Mesendoderm (in vitro differentiated cells): ENCODE results near the gene XKR7.
"Not testable (repeated sequence)": the region's sequence is repeated elsewhere in the genome, so short reads cannot be mapped to it uniquely, and the experiment has no call there.

Experiments used
- DNase-seq: peaks from one replicate; pipeline ENCODE4 v3.0.0; 2013
- H2AK5ac ChIP-seq: 2 replicates; pipeline ENCODE4 v1.6.1; 2013; ENCODE audit warnings: low read length, inconsistent platforms
- H2BK120ac ChIP-seq: 2 replicates; pipeline ENCODE4 v1.6.1; 2013; ENCODE audit warnings: low read depth, mild to moderate bottlenecking, low read length, moderate library complexity, mixed read lengths
- H2BK15ac ChIP-seq: replicated peaks from 2 replicates; pipeline ENCODE4 v1.6.1; 2013; ENCODE audit warnings: low read depth, mild to moderate bottlenecking, moderate library complexity
- H2BK5ac ChIP-seq: 2 replicates; pipeline ENCODE4 v1.6.1; 2013; ENCODE audit warnings: low read length, inconsistent platforms
- H3K18ac ChIP-seq: 2 replicates; pipeline ENCODE4 v1.6.1; 2013; ENCODE audit warnings: mild to moderate bottlenecking, low read length, mixed read lengths
- H3K23ac ChIP-seq: one replicate; pipeline ENCODE4 v1.6.1; 2013; ENCODE audit warnings: low read length
- H3K27ac ChIP-seq: 2 replicates; pipeline ENCODE4 v1.5.1; 2013; ENCODE audit warnings: low read depth, mild to moderate bottlenecking, inconsistent platforms, low read length, moderate library complexity
- H3K27me3 ChIP-seq: 2 replicates; pipeline ENCODE4 v1.6.1; 2013; ENCODE audit warnings: low read length, control low read depth, mild to moderate bottlenecking, inconsistent platforms; ENCODE audit not compliant: insufficient read depth, poor library complexity
- H3K36me3 ChIP-seq: 2 replicates; pipeline ENCODE4 v1.6.1; 2013; ENCODE audit warnings: low read length, inconsistent platforms; ENCODE audit not compliant: control insufficient read depth, insufficient read depth
- H3K4ac ChIP-seq: one replicate; pipeline ENCODE4 v1.6.1; 2013; ENCODE audit warnings: low read depth, mild to moderate bottlenecking, low read length, moderate library complexity
- H3K4me1 ChIP-seq: 2 replicates; pipeline ENCODE4 v1.6.1; 2013; ENCODE audit warnings: low read depth, low read length, inconsistent platforms; ENCODE audit not compliant: control insufficient read depth
- H3K4me2 ChIP-seq: 2 replicates; pipeline ENCODE4 v1.6.1; 2013; ENCODE audit warnings: low read length
- H3K4me3 ChIP-seq: 2 replicates; pipeline ENCODE4 v1.5.1; 2013; ENCODE audit warnings: mild to moderate bottlenecking, low read length
- H3K56ac ChIP-seq: one replicate; pipeline ENCODE4 v1.6.1; 2013; ENCODE audit warnings: low read length
- H3K79me1 ChIP-seq: 2 replicates; pipeline ENCODE4 v1.6.1; 2013; ENCODE audit warnings: low read length, inconsistent platforms
- H3K79me2 ChIP-seq: 2 replicates; pipeline ENCODE4 v1.6.1; 2013; ENCODE audit warnings: mild to moderate bottlenecking, low read length; ENCODE audit not compliant: control insufficient read depth, insufficient read depth
- H3K9ac ChIP-seq: 2 replicates; pipeline ENCODE4 v1.6.1; 2013; ENCODE audit warnings: low read length, inconsistent platforms
- H4K5ac ChIP-seq: one replicate; pipeline ENCODE4 v1.6.1; 2013; ENCODE audit warnings: low read length
- H4K8ac ChIP-seq: one replicate; pipeline ENCODE4 v1.6.1; 2013; ENCODE audit warnings: low read depth, mild to moderate bottlenecking, control low read depth, low read length, moderate library complexity
- WGBS: extraction: QIAGEN DNeasy Blood & Tissue Kit; methylation state at CpG from one replicate; pipeline ENCODE4 v1.1.7; 2013; ENCODE audit warnings: low lambda C conversion rate, missing lambda C conversion rate; ENCODE audit not compliant: insufficient coverage; ENCODE audit errors: extremely low coverage; 5-methylcytosine and 5-hydroxymethylcytosine counted together

The XKR7 gene

DNA sequence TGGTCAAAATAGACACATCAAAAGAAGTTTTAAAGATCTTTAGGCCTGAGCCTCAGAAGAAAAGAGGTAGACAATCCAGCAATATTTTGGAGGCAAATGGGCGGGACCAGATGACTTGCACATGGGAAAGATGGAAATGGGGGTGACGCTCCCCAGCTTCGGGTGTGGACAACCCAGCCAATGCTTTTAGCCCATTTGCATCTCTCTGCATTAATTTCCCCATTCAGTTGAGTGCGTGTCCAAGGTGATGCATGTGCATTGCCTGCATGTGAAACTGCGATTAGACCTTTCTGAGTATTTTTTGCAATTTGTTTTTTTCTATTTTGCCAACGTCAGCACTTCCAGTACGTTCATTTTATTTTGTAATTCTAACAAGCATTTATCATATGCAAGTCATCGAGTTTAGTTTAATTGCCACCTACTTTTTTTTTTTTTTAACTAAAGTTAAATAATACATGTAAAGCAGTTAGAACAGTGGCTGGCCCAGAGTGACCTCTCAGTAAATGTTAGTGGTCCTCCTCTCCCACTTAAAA is 40.3 kb upstream of the XKR7 start:
- no peak overlapping the region for H2BK15ac ChIP-seq
- no peaks in the 10 kb centered on the region for H3K79me2 ChIP-seq
- no peaks in the 10 kb centered on the region for H3K36me3 ChIP-seq
- no peak overlapping the region for H3K4me2 ChIP-seq
- no peak overlapping the region for H3K56ac ChIP-seq
- H2AK5ac ChIP-seq = no peak overlapping the region
- no peak overlapping the region for H2BK120ac ChIP-seq
- H4K5ac ChIP-seq = no peak overlapping the region
- H3K27me3 ChIP-seq = no peaks in the 10 kb centered on the region
- no peak overlapping the region for H3K27ac ChIP-seq
- no peak overlapping the region for H2BK5ac ChIP-seq
- no peak for DNase-seq
- WGBS = no CpG with 5 or more reads among the region's 8 CpGs
- no peak overlapping the region for H3K18ac ChIP-seq
- H4K8ac ChIP-seq = no peak overlapping the region
- no peak overlapping the region for H3K9ac ChIP-seq
- no peaks in the 10 kb centered on the region for H3K4me1 ChIP-seq
- no peak overlapping the region for H3K23ac ChIP-seq
- H3K4me3 ChIP-seq = no peak overlapping the region
- no peak overlapping the region for H3K4ac ChIP-seq
- no peaks in the 10 kb centered on the region for H3K79me1 ChIP-seq

DNA sequence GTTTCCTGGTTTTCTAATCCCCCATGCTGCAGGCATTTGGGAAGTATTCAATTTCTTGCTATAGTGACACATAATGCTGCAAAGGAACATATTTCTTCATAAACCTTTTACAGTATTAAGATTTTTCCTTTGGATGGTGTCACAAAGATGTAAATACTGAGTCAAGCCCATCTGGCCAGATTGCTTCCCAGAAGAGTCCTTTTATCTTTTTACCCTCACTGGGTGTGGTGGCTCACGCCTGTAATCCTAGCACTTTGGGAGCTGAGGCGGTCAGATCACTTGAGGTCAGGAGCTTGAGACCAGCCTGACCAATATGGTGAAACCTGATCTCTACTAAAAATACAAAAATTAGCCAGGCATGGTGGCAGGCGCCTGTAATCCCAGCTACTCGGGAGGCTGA is 38.3 kb upstream of the XKR7 start:
- not testable (repeated sequence) for H3K79me2 ChIP-seq, H2AK5ac ChIP-seq, H3K18ac ChIP-seq, H3K4me2 ChIP-seq, H3K27ac ChIP-seq, H4K8ac ChIP-seq, H3K9ac ChIP-seq, H3K27me3 ChIP-seq, H3K4ac ChIP-seq, H3K56ac ChIP-seq, H2BK120ac ChIP-seq, H3K79me1 ChIP-seq, H3K4me3 ChIP-seq, H2BK15ac ChIP-seq, H3K36me3 ChIP-seq, H2BK5ac ChIP-seq, H3K4me1 ChIP-seq, H3K23ac ChIP-seq, DNase-seq, H4K5ac ChIP-seq
- no CpG with 5 or more reads among the region's 4 CpGs for WGBS

DNA sequence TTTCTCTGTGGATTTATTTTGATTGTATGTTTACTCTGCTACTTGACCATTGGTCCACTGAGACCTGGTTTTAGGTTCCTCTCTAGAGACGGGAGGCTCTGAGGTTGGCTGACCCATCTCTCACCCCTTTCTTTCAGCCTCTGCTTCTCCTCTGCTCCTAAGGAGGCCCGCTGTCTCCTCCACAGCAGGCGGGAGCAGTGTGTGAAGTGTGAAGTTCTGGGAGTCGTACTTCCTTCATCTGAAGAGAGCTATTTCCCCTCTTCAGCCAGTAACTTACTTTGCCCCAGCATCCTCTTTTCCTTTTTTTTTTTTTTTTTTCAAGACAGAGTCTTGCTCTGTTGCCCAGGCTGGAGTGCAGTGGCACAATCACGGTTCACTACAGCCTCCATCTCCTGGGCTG is 37.2 kb upstream of the XKR7 start:
- no CpG with 5 or more reads among the region's 5 CpGs for WGBS
- no peak overlapping the region for H3K4me3 ChIP-seq
- no peak overlapping the region for H3K56ac ChIP-seq
- no peaks in the 10 kb centered on the region for H3K4me1 ChIP-seq
- DNase-seq = no peak
- no peak overlapping the region for H3K9ac ChIP-seq
- no peak overlapping the region for H3K27ac ChIP-seq
- no peaks in the 10 kb centered on the region for H3K79me1 ChIP-seq
- H3K18ac ChIP-seq = no peak overlapping the region
- H2BK120ac ChIP-seq = no peak overlapping the region
- no peak overlapping the region for H3K23ac ChIP-seq
- H2BK15ac ChIP-seq = no peak overlapping the region
- no peak overlapping the region for H4K8ac ChIP-seq
- no peaks in the 10 kb centered on the region for H3K36me3 ChIP-seq
- no peak overlapping the region for H2AK5ac ChIP-seq
- H4K5ac ChIP-seq = no peak overlapping the region
- no peak overlapping the region for H3K4me2 ChIP-seq
- no peak overlapping the region for H2BK5ac ChIP-seq
- H3K79me2 ChIP-seq = no peaks in the 10 kb centered on the region
- no peaks in the 10 kb centered on the region for H3K27me3 ChIP-seq
- no peak overlapping the region for H3K4ac ChIP-seq

DNA sequence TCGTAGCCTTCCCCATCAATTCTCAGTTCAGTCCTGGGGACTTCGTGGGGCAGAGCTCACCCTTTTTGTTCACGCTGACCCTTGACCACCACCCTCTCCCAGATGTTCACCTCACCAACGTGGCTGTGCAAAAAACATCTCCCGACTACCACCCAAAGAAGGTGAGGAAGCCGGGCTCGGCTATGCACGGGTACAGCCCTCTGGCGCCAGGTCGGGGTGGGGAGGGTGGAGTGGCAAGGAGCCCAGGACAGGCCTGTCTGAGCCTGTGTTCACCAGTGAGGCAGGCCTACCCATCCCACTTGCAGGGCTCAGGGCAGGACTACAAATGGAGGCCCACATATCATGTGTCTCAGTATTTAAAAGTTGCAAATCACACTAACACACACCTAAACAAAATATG is 34.3 kb upstream of the XKR7 start:
- no peak overlapping the region for H3K18ac ChIP-seq
- H2AK5ac ChIP-seq = no peak overlapping the region
- H3K36me3 ChIP-seq = no peaks in the 10 kb centered on the region
- DNase-seq = no peak
- no peak overlapping the region for H3K4ac ChIP-seq
- no peak overlapping the region for H2BK5ac ChIP-seq
- H3K4me1 ChIP-seq = no peaks in the 10 kb centered on the region
- H3K4me2 ChIP-seq = no peak overlapping the region
- H4K5ac ChIP-seq = no peak overlapping the region
- no peak overlapping the region for H3K4me3 ChIP-seq
- no peaks in the 10 kb centered on the region for H3K79me1 ChIP-seq
- no peaks in the 10 kb centered on the region for H3K79me2 ChIP-seq
- H3K27ac ChIP-seq = no peak overlapping the region
- no peak overlapping the region for H4K8ac ChIP-seq
- H3K56ac ChIP-seq = no peak overlapping the region
- H3K23ac ChIP-seq = no peak overlapping the region
- H2BK15ac ChIP-seq = no peak overlapping the region
- H2BK120ac ChIP-seq = no peak overlapping the region
- WGBS = no CpG with 5 or more reads among the region's 10 CpGs
- no peak overlapping the region for H3K9ac ChIP-seq
- no peaks in the 10 kb centered on the region for H3K27me3 ChIP-seq

GRCh38 chr20:31934491-31934890 is 33.5 kb upstream of the XKR7 start:
- no peak overlapping the region for H2BK15ac ChIP-seq
- no peak overlapping the region for H2BK120ac ChIP-seq
- H3K79me1 ChIP-seq = no peaks in the 10 kb centered on the region
- no peak overlapping the region for H3K4me2 ChIP-seq
- no CpG with 5 or more reads among the region's 14 CpGs for WGBS
- DNase-seq = no peak
- H3K56ac ChIP-seq = no peak overlapping the region
- no peaks in the 10 kb centered on the region for H3K79me2 ChIP-seq
- no peaks in the 10 kb centered on the region for H3K4me1 ChIP-seq
- H2BK5ac ChIP-seq = no peak overlapping the region
- no peak overlapping the region for H3K4me3 ChIP-seq
- H3K27me3 ChIP-seq = no peaks in the 10 kb centered on the region
- H3K27ac ChIP-seq = no peak overlapping the region
- H4K5ac ChIP-seq = no peak overlapping the region
- H3K23ac ChIP-seq = no peak overlapping the region
- H4K8ac ChIP-seq = no peak overlapping the region
- no peaks in the 10 kb centered on the region for H3K36me3 ChIP-seq
- H2AK5ac ChIP-seq = no peak overlapping the region
- H3K4ac ChIP-seq = no peak overlapping the region
- H3K18ac ChIP-seq = no peak overlapping the region
- no peak overlapping the region for H3K9ac ChIP-seq

DNA sequence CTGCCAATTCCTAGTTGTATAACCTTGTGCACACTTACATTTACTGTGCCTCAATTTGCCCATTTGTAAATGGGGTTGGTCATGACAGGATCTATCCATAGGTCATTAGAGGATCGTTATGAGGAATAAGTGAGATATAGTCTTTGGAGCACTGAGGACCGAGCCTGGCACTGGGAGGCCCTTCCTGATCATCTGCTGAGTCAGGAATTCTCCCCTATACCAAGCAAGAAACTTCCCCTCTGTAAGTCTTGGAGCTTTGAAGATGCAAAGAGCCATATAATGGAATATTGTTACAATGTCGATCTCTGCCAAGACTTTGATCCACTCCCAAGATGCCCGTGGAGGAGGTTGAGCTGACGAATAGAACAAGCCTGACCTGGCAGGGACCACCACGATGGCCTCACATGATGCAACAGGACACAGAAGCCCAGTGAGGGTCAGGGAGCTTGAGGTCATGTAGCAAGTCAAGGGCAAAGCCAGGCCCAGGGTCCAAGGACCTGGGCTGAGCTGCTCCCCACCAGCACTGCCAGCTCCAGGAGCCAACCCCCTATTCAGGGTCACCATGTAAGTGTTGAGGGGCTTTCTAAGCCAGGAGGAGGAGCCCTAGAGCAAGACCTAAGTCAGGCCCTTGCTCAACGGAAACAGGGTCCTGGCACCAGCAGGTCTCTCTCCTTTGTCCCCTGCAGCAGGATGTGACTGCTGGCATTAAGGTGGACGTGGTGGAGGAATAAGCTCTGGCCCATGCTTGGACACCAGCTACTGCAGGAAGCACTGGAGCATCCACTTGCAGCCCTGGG is 32.8 kb upstream of the XKR7 start:
- no CpG with 5 or more reads among the region's 8 CpGs for WGBS
- no peaks in the 10 kb centered on the region for H3K79me2 ChIP-seq
- H4K8ac ChIP-seq = no peak overlapping the region
- H3K4me3 ChIP-seq = no peak overlapping the region
- no peak overlapping the region for H3K9ac ChIP-seq
- no peaks in the 10 kb centered on the region for H3K36me3 ChIP-seq
- H3K4me1 ChIP-seq = no peaks in the 10 kb centered on the region
- no peak overlapping the region for H3K18ac ChIP-seq
- no peaks in the 10 kb centered on the region for H3K27me3 ChIP-seq
- DNase-seq = peak; percentile 78
- no peak overlapping the region for H3K56ac ChIP-seq
- no peak overlapping the region for H3K4me2 ChIP-seq
- H2BK5ac ChIP-seq = no peak overlapping the region
- no peaks in the 10 kb centered on the region for H3K79me1 ChIP-seq
- H2AK5ac ChIP-seq = no peak overlapping the region
- no peak overlapping the region for H3K27ac ChIP-seq
- no peak overlapping the region for H4K5ac ChIP-seq
- H2BK120ac ChIP-seq = no peak overlapping the region
- H3K23ac ChIP-seq = no peak overlapping the region
- no peak overlapping the region for H3K4ac ChIP-seq
- H2BK15ac ChIP-seq = no peak overlapping the region
